Measurements from ENCODE around the gene RPL7A. TPM values are rescaled to one million over a fixed set of nuclear protein-coding genes. Genes with fewer than 3 reads are reported as not detected.

RPL7A gene
- total and polyA plus RNA-seq, 2 of the 4 experiments (the other 2 are of a cell fraction), result 3,220 to 4,096 TPM

- H3K4me2 ChIP-seq (ENCODE audit: low read depth, low read length), result no peak overlapping the region
- H3K14ac ChIP-seq (replicated peaks; ENCODE audit: low read depth, low read length), result no peak overlapping the region
- H4K8ac ChIP-seq (ENCODE audit: low read depth in 2 of 2, low read length in 2 of 2), result no peak overlapping the region
- H4K20me1 ChIP-seq (ENCODE audit: insufficient read depth, low read length), result no peaks in the 10 kb centered on the region
- H2AFZ ChIP-seq (replicated peaks; ENCODE audit: low read length, poor library complexity), result no peak overlapping the region
- H3K9me1 ChIP-seq (ENCODE audit: insufficient read depth, low read length), result no peaks in the 10 kb centered on the region
- DNase-seq (no peak), ATAC-seq (ENCODE audit: low read depth) (no peak)
- in situ Hi-C loops (cut with MboI; ENCODE audit: low sequenced_read_pairs) (no loop called here), dilution Hi-C loops (cut with HindIII; ENCODE audit: low sequenced_read_pairs, unreplicated experiment) (no loop called here), intact Hi-C loops (cut with micrococcal nuclease) (no loop called here)
- H3K27me3 ChIP-seq (ENCODE audit: control insufficient read depth, insufficient read depth, low read length), result peaks cover 8% of the 10 kb centered on the region
- H2BK15ac ChIP-seq (ENCODE audit: low read depth, low read length), result no peak overlapping the region
- no peak overlapping the region for H2BK120ac ChIP-seq (ENCODE audit: low read depth, low read length)
- no TSS peak for BruUV-seq (replicated peaks)
- H3K79me1 ChIP-seq (ENCODE audit: low read depth in 1 of 2, low read length in 2 of 2), result no peaks in the 10 kb centered on the region
- no peak overlapping the region for H3K27ac ChIP-seq (ENCODE audit: insufficient read depth, low read length)
- H2AK5ac ChIP-seq (ENCODE audit: low read depth, low read length), result no peak overlapping the region
- WGBS, 2 experiments (ENCODE audit: extremely low coverage in 2 of 2, insufficient read length in 1 of 2), result no CpG with 5 or more reads among the region's 2 CpGs
- no peaks in the 10 kb centered on the region for H3K4me1 ChIP-seq (ENCODE audit: control insufficient read depth, insufficient read depth, low read length)
- H2AK9ac ChIP-seq (replicated peaks; ENCODE audit: low read depth, low read length, poor library complexity), result no peak overlapping the region
- no peak overlapping the region for H2BK20ac ChIP-seq (ENCODE audit: low read depth, low read length)
- H4K91ac ChIP-seq (ENCODE audit: insufficient read depth, low read depth, low read length), result no peak overlapping the region
- no peak overlapping the region for H2BK5ac ChIP-seq (ENCODE audit: low read depth, low read length, poor library complexity, severe bottlenecking)
- H3K9me3 ChIP-seq (ENCODE audit: control insufficient read depth, insufficient read depth, low read length), result no peaks in the 10 kb centered on the region
- H3K23ac ChIP-seq (ENCODE audit: low read depth, low read length), result no peak overlapping the region
- no peaks in the 10 kb centered on the region for H3K36me3 ChIP-seq (ENCODE audit: control insufficient read depth, insufficient read depth, low read length)
- no peak for TF ChIP-seq RCOR1 (IDR thresholded peaks at IDR 0.05; ENCODE audit: insufficient replicate concordance, low read length)
- no peak for TF ChIP-seq BHLHE40 (IDR thresholded peaks at IDR 0.05; ENCODE audit: low read depth, low read length)
- no peak for TF ChIP-seq SMC3 (IDR thresholded peaks at IDR 0.05; ENCODE audit: low read depth, low read length)
- no peak for TF ChIP-seq CTCF (conservative IDR thresholded peaks at IDR 0.05; ENCODE audit: low read depth, low read length)
- no peak for TF ChIP-seq MAZ (IDR thresholded peaks at IDR 0.05; ENCODE audit: borderline replicate concordance, low read depth, low read length)
- no peak for TF ChIP-seq RFX5 (IDR thresholded peaks at IDR 0.05; ENCODE audit: low read depth, low read length)
- TF ChIP-seq ELK1 (IDR thresholded peaks at IDR 0.05; ENCODE audit: borderline replicate concordance, low read depth, low read length), result no peak
- no peak overlapping the region for H3K56ac ChIP-seq (ENCODE audit: extremely low read depth, insufficient read depth, low read length)
- H3K4me3 ChIP-seq (ENCODE audit: insufficient read depth, low read depth, low read length), result no peak overlapping the region
- H3K18ac ChIP-seq (ENCODE audit: low read depth, low read length), result no peak overlapping the region
- no peak overlapping the region for H3K9ac ChIP-seq (ENCODE audit: low read depth, low read length)
- ChIA-PET CTCF (no interaction called here), POLR2A (ENCODE audit: unreplicated experiment) (no interaction called here)
- no peak overlapping the region for H3K4ac ChIP-seq (ENCODE audit: low read depth, low read length)
- H4K5ac ChIP-seq (ENCODE audit: low read depth, low read length), result no peak overlapping the region
Measured at GRCh38 chr9:133315997-133316396, 32.0 kb upstream of the RPL7A start.

All from IMR-90 (cell line).